GM23248 (cell line): Measurements from ENCODE around the gene SPATA19. TPM values are rescaled to one million over a fixed set of nuclear protein-coding genes. Genes with fewer than 3 reads are reported as not detected.

Experiments used
- DNase-seq: peaks from one replicate; pipeline ENCODE4 v3.0.0-alpha.2; 2015
- H2AFZ ChIP-seq: fragments of 200-600 bp; sonication (generic); 2 replicates; pipeline ENCODE4 v1.6.1; 2016; ENCODE audit warnings: antibody characterized with exemption
- H3F3A ChIP-seq: fragments of 200-600 bp; sonication (generic); 2 replicates; pipeline ENCODE4 v1.6.1; 2016; ENCODE audit warnings: mild to moderate bottlenecking, antibody characterized with exemption, mixed run types; ENCODE audit not compliant: insufficient read depth
- H3K27ac ChIP-seq: fragments of 200-600 bp; sonication (generic); 2 replicates; pipeline ENCODE4 v1.5.1; 2016; ENCODE audit warnings: mild to moderate bottlenecking
- H3K27me3 ChIP-seq: fragments of 200-600 bp; sonication (generic); replicated peaks from 2 replicates; pipeline ENCODE4 v1.6.1; 2016; ENCODE audit warnings: mild to moderate bottlenecking; ENCODE audit not compliant: insufficient read depth
- H3K36me3 ChIP-seq: fragments of 200-600 bp; sonication (generic); 2 replicates; pipeline ENCODE4 v1.6.1; 2016; ENCODE audit warnings: low read depth, mild to moderate bottlenecking
- H3K4me1 ChIP-seq: fragments of 200-600 bp; sonication (generic); 2 replicates; pipeline ENCODE4 v1.6.1; 2016; ENCODE audit warnings: mild to moderate bottlenecking; ENCODE audit not compliant: insufficient read depth
- H3K4me2 ChIP-seq: fragments of 200-600 bp; sonication (generic); one replicate; pipeline ENCODE4 v1.6.1; 2016; ENCODE audit warnings: mild to moderate bottlenecking; ENCODE audit not compliant: unreplicated experiment
- H3K4me3 ChIP-seq: fragments of 200-600 bp; sonication (generic); 2 replicates; pipeline ENCODE4 v1.5.1; 2016; ENCODE audit warnings: mild to moderate bottlenecking
- H3K79me2 ChIP-seq: fragments of 200-600 bp; sonication (generic); 2 replicates; pipeline ENCODE4 v1.6.1; 2016; ENCODE audit warnings: mild to moderate bottlenecking; ENCODE audit not compliant: insufficient read depth
- H3K9ac ChIP-seq: fragments of 200-600 bp; sonication (generic); 2 replicates; pipeline ENCODE4 v1.6.1; 2016; ENCODE audit warnings: mild to moderate bottlenecking
- H3K9me2 ChIP-seq: fragments of 200-600 bp; sonication (generic); 2 replicates; pipeline ENCODE4 v1.6.1; 2016; ENCODE audit warnings: mixed run types, mild to moderate bottlenecking, moderate library complexity; ENCODE audit not compliant: insufficient read depth
- H3K9me3 ChIP-seq: fragments of 200-600 bp; sonication (generic); one replicate; pipeline ENCODE4 v1.6.1; 2017; ENCODE audit warnings: low read depth
- H4K20me1 ChIP-seq: fragments of 200-600 bp; sonication (generic); 2 replicates; pipeline ENCODE4 v1.6.0; 2016; ENCODE audit not compliant: insufficient read depth
- EZH2 ChIP-seq: fragments of 200-600 bp; sonication (generic); IDR thresholded peaks from 2 replicates; pipeline ENCODE4 v1.6.1; 2018; ENCODE audit warnings: antibody characterized with exemption, mild to moderate bottlenecking; ENCODE audit not compliant: insufficient read depth, poor library complexity, severe bottlenecking
- EZH2phosphoT487 ChIP-seq: fragments of 200-600 bp; sonication (generic); IDR thresholded peaks from 2 replicates; pipeline ENCODE4 v1.6.1; 2018; ENCODE audit warnings: antibody characterized with exemption, moderate library complexity, mild to moderate bottlenecking, low read depth; ENCODE audit not compliant: insufficient read depth
- WGBS, 2 experiments: methylation state at CpG; one replicate each; pipeline ENCODE4 v1.1.6; 2015 to 2017; ENCODE audit warnings: low lambda C conversion rate in 2 of 2, low coverage in 1 of 2; ENCODE audit errors: missing lambda C conversion rate in 2 of 2; 5-methylcytosine and 5-hydroxymethylcytosine counted together
- in situ Hi-C: fragments of 300-500 bp; cut with MboI; formaldehyde crosslinking; loops from 2 replicates; pipeline ENCODE4 v1.15.0; 2020
- polyA plus RNA-seq: library from polyadenylated mRNA; unstranded; fragments of >200 nt; fragmentation: Nextera tagmentation; extraction: Ambion mirVana; gene quantifications from 2 replicates; pipeline ENCODE4 v1.2.1, GENCODE V29; 2016
- total RNA-seq: library from RNA; depleted of rRNA; stranded (reverse); fragments of >200 nt; shearing (Covaris generic); gene quantifications from 2 replicates; pipeline ENCODE4 v1.2.3, GENCODE V29; 2014

The SPATA19 gene
- total and polyA plus RNA-seq, 2 experiments from 2014 or later = not detected

DNA sequence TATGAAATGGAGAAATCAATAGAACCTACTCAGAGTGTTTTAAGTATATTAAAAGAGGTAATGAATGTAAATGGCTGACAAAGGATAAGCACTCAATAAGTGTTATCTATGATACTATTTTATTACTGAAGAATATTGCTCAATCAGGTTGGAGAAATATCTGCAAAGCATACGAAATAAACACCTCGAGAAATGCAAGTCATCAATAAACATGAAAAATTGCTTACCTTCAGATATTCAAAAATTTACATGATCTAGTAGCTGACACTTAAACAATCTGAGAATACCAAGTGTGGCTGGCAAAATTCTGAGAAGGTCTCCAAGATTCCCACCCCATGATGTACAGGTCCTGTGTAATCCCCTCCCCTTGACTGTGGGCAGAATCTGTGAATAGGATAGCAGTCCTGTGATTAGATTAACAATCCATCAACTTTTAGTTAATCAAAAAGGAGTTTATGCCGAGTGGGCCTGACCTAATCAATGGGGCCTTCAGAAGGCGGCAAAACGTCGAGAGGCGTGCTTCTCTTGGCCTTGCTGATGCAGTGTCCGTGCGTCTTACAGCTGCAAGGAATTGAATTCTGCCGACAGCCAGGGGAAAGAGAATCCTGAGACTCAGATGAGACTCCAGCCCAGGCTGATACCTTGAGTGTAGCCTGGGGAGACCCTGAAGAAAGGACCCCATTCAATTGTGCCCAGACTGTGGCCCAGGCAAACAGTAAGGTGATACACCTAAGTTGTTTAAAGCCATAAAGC is 49.1 kb downstream of the SPATA19 start:
- H3K79me2 ChIP-seq = no peaks in the 10 kb centered on the region
- H4K20me1 ChIP-seq = no peaks in the 10 kb centered on the region
- 42 to 51% methylated on average over 10 of the region's 10 CpGs for WGBS, 2 experiments
- H3K27ac ChIP-seq = no peak overlapping the region
- no peak overlapping the region for H3K4me3 ChIP-seq
- no peaks in the 10 kb centered on the region for H3F3A ChIP-seq
- H3K9ac ChIP-seq = no peak overlapping the region
- no peak for TF ChIP-seq EZH2phosphoT487
- TF ChIP-seq EZH2 = no peak
- no peak for DNase-seq
- H3K27me3 ChIP-seq = no peaks in the 10 kb centered on the region
- H2AFZ ChIP-seq = no peak overlapping the region
- in situ Hi-C loops = no loop called here
- H3K9me2 ChIP-seq = no peaks in the 10 kb centered on the region
- H3K9me3 ChIP-seq = no peaks in the 10 kb centered on the region
- H3K4me1 ChIP-seq = no peaks in the 10 kb centered on the region
- no peaks in the 10 kb centered on the region for H3K36me3 ChIP-seq
- no peak overlapping the region for H3K4me2 ChIP-seq

DNA sequence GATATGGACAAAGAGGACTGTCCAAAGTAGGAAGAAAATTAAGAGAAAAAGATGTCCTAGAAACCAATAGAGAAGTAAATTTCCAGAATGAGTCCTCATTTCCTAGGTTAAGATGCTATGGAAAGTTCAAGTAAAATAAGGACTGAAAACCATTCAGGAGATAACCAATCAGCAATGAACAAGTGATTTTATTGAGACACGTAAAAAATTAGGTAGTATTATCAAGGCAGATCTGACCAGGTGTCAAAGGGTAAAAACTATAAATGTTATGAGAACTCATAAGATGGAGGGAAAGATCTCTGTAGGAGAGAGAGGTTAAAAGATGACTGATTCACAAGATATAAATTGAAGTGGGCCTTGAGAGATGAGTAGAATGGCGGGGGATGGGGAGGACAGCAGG is 50.2 kb downstream of the SPATA19 start:
- Histone ChIP-seq H3K9me2 (no peaks in the 10 kb centered on the region), H3K79me2 (no peaks in the 10 kb centered on the region), H3K4me3 (no peak overlapping the region), H3K27me3 (no peaks in the 10 kb centered on the region), H3K9me3 (no peaks in the 10 kb centered on the region), H4K20me1 (no peaks in the 10 kb centered on the region), H3F3A (no peaks in the 10 kb centered on the region), H3K4me2 (no peak overlapping the region), H3K36me3 (no peaks in the 10 kb centered on the region), H3K4me1 (no peaks in the 10 kb centered on the region), H3K27ac (no peak overlapping the region), H2AFZ (no peak overlapping the region), H3K9ac (no peak overlapping the region)
- DNase-seq = no peak
- in situ Hi-C loops = no loop called here
- 12 to 16% methylated on average over 2 of the region's 2 CpGs for WGBS, 2 experiments
- TF ChIP-seq EZH2 (no peak), EZH2phosphoT487 (no peak)

GRCh38 chr11:133794205-133794604 is 51.1 kb downstream of the SPATA19 start:
- Histone ChIP-seq H3K9ac (no peak overlapping the region), H4K20me1 (no peaks in the 10 kb centered on the region), H3K4me3 (no peak overlapping the region), H3K9me2 (no peaks in the 10 kb centered on the region), H3K36me3 (no peaks in the 10 kb centered on the region), H3K4me1 (no peaks in the 10 kb centered on the region), H3K79me2 (no peaks in the 10 kb centered on the region), H2AFZ (no peak overlapping the region), H3F3A (no peaks in the 10 kb centered on the region), H3K27ac (no peak overlapping the region), H3K27me3 (no peaks in the 10 kb centered on the region), H3K9me3 (no peaks in the 10 kb centered on the region), H3K4me2 (no peak overlapping the region)
- DNase-seq = no peak
- in situ Hi-C loops = no loop called here
- 43 to 48% methylated on average over 2 of the region's 2 CpGs for WGBS, 2 experiments
- TF ChIP-seq EZH2phosphoT487 = no peak
- TF ChIP-seq EZH2 = no peak

- H3K9ac ChIP-seq = no peak overlapping the region
- no peaks in the 10 kb centered on the region for H3K9me3 ChIP-seq
- H3K4me1 ChIP-seq = no peaks in the 10 kb centered on the region
- no peaks in the 10 kb centered on the region for H3K27me3 ChIP-seq
- H3K36me3 ChIP-seq = no peaks in the 10 kb centered on the region
- no peaks in the 10 kb centered on the region for H3F3A ChIP-seq
- no peak for DNase-seq
- H3K27ac ChIP-seq = no peak overlapping the region
- H3K9me2 ChIP-seq = no peaks in the 10 kb centered on the region
- H4K20me1 ChIP-seq = no peaks in the 10 kb centered on the region
- 13 to 15% methylated on average over 7 of the region's 7 CpGs for WGBS, 2 experiments
- no peak overlapping the region for H3K4me2 ChIP-seq
- H3K4me3 ChIP-seq = no peak overlapping the region
- in situ Hi-C loops = no loop called here
- no peaks in the 10 kb centered on the region for H3K79me2 ChIP-seq
- no peak overlapping the region for H2AFZ ChIP-seq
- TF ChIP-seq EZH2phosphoT487 (no peak), EZH2 (no peak)
Observed at GRCh38 chr11:133793271-133794035, 51.9 kb downstream of the SPATA19 start.
